ENCODE measurements around the gene CHPF2.

- TF ChIP-seq POLR2A (IDR thresholded peaks at IDR 0.05) (no peak), CTCF (IDR thresholded peaks at IDR 0.05) (no peak)
These were observed 29.4 kb upstream of the CHPF2 start for GRCh38 chr7:151202836-151203235.
